Testis (tissue), 3 donors: ENCODE data around the gene AMBP. TPM values are rescaled to one million over a fixed set of nuclear protein-coding genes. Genes with fewer than 3 reads are reported as not detected.

Source experiments
- DNase-seq: peaks from one replicate; pipeline ENCODE4 v3.0.0-alpha.2; 2019
- H3K27ac ChIP-seq, 2 donors: fragments of 200-600 bp; sonication (generic); one replicate each; pipeline ENCODE4 v1.5.1; 2019
- H3K27me3 ChIP-seq: fragments of 200-600 bp; sonication (generic); one replicate; pipeline ENCODE4 v1.5.1; 2019
- H3K36me3 ChIP-seq: fragments of 200-600 bp; sonication (generic); one replicate; pipeline ENCODE4 v1.5.1; 2017; ENCODE audit warnings: low read depth; ENCODE audit errors: missing control alignments
- H3K4me1 ChIP-seq: fragments of 200-600 bp; sonication (generic); one replicate; pipeline ENCODE4 v1.5.1; 2019
- H3K4me3 ChIP-seq, 2 donors: fragments of 200-600 bp; sonication (generic); one replicate each; pipeline ENCODE4 v1.5.1; 2017 to 2019
- H3K9me3 ChIP-seq: fragments of 200-600 bp; sonication (generic); one replicate; pipeline ENCODE4 v1.5.1; 2017
- POLR2A ChIP-seq: fragments of 450-650 bp; IDR thresholded peaks from one replicate; pipeline ENCODE4 v1.6.1; 2017; ENCODE audit warnings: antibody characterized with exemption, mild to moderate bottlenecking, moderate library complexity
- WGBS, 2 donors: methylation state at CpG; one replicate each; pipeline ENCODE4 v1.1.5; 2018; 5-methylcytosine and 5-hydroxymethylcytosine counted together
- intact Hi-C: fragments of 100-400 bp; cut with DNase I; formaldehyde crosslinking; loops from one replicate; pipeline ENCODE4 v1.15.1; 2023; ENCODE audit warnings: low total_unique reads
- polyA plus RNA-seq: library from polyadenylated mRNA; stranded (reverse); fragments of 350-450 nt; fragmentation: Illumina TruSeq; extraction: RNeasy Lipid Tissue Mini Kit (QIAGEN cat#74804); gene quantifications from one replicate; pipeline ENCODE4 v1.2.3, GENCODE V29; 2014; ENCODE audit warnings: low read depth, low replicate concordance; ENCODE audit not compliant: insufficient read depth
- total RNA-seq, 2 donors: library from RNA; depleted of rRNA; stranded (reverse); fragments of >200 nt; gene quantifications; one replicate each; pipeline ENCODE4 v1.2.3, GENCODE V29; 2016
- TF ChIP-seq, protein P1 (sequence below), 3 experiments: fragments of 450-650 bp in 2 of 3; fragments of 200-600 bp in 1 of 3; sonication (generic) in 1 of 3; IDR thresholded peaks; one replicate each; pipeline ENCODE4 v1.5.1; 2016 to 2019; ENCODE audit warnings: antibody characterized with exemption in 3 of 3, mild to moderate bottlenecking in 2 of 3, moderate library complexity in 1 of 3

The AMBP gene
- total and polyA plus RNA-seq, 3 donors from 2014 or later, result 0.47 to 0.88 (median 0.68) TPM

DNA sequence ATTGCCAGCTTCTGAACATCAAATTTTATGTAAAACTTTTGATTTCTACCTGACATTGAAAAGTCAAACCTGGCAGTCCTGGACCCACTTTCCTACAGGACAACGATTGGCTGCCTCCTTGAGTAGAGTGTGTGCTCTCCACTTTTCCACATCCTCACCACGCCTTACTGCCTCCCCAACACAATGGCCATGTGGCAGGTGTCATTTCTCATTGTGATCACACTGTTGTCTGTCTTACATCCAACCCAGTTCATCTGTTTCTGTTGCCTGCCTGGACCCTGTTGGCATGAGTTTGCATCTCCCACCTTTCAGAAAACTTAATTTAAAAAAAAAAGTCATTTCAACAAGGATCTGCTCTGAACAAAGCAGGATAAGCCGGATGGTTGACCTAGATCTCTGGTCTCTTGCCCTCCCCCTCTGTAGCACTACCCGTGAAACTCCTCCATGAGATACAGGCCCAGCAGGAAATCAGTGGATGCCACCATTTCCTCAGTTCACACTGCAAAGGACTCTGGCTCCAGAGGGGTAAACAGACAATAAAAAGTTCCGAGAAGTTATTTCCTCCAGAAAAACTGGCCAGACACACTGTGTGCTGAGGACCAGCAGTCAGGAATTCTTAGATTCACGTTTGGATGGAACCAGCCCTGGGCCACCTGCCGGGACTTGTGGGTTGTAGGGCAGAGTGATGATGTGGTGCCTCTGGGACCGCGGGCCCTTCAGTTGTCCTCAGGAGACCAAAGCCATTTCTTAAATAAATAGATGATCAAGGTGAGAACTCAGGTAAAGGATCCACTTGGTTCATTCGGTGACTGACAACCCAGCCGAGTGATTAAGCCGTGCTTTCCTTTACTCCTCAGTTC lies 48.6 kb downstream of the AMBP start:
- 86 to 90% methylated on average over 12 of the region's 12 CpGs for WGBS, 2 donors
- Histone ChIP-seq H3K9me3 (no peaks in the 10 kb centered on the region), H3K27me3 (no peaks in the 10 kb centered on the region), H3K4me3 (no peak overlapping the region), H3K36me3 (no peaks in the 10 kb centered on the region), H3K27ac (no peak overlapping the region), H3K4me1 (no peaks in the 10 kb centered on the region)
- DNase-seq, result no peak
- intact Hi-C loops, result no loop called here
- no peak for TF ChIP-seq POLR2A
- TF ChIP-seq, protein P1, sequence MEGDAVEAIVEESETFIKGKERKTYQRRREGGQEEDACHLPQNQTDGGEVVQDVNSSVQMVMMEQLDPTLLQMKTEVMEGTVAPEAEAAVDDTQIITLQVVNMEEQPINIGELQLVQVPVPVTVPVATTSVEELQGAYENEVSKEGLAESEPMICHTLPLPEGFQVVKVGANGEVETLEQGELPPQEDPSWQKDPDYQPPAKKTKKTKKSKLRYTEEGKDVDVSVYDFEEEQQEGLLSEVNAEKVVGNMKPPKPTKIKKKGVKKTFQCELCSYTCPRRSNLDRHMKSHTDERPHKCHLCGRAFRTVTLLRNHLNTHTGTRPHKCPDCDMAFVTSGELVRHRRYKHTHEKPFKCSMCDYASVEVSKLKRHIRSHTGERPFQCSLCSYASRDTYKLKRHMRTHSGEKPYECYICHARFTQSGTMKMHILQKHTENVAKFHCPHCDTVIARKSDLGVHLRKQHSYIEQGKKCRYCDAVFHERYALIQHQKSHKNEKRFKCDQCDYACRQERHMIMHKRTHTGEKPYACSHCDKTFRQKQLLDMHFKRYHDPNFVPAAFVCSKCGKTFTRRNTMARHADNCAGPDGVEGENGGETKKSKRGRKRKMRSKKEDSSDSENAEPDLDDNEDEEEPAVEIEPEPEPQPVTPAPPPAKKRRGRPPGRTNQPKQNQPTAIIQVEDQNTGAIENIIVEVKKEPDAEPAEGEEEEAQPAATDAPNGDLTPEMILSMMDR (IDR thresholded peaks at IDR 0.05), result no peak

DNA sequence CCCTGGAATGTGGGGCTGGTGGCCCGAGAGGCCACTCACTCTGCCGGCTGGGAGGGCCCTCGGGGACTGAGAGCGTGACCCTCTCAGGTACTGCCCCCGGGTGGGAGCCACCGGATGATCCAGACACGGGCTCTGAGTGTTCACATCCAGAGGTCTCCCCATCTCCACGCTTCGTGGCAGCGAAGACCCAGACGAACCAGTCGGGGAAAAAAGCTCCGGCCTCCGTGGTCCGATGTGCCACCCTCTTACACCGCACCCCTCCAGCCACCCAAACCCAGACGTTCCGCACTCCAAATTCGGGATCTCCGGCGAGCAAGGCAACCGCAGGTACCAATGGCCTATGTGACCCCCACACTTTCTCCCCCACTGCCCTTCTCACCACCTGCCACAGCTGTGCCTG lies 49.5 kb downstream of the AMBP start:
- H3K27me3 ChIP-seq, result no peaks in the 10 kb centered on the region
- no peak for TF ChIP-seq POLR2A
- TF ChIP-seq, protein P1 (IDR thresholded peaks at IDR 0.05), result no peak
- H3K4me1 ChIP-seq, result no peaks in the 10 kb centered on the region
- 94 to 96% methylated on average over 15 to 22 of the region's 22 CpGs for WGBS, 2 donors
- DNase-seq, result no peak
- H3K27ac ChIP-seq, result no peak overlapping the region
- no peak overlapping the region for H3K4me3 ChIP-seq
- H3K36me3 ChIP-seq, result no peaks in the 10 kb centered on the region
- no peaks in the 10 kb centered on the region for H3K9me3 ChIP-seq
- intact Hi-C loops, result no loop called here

DNA sequence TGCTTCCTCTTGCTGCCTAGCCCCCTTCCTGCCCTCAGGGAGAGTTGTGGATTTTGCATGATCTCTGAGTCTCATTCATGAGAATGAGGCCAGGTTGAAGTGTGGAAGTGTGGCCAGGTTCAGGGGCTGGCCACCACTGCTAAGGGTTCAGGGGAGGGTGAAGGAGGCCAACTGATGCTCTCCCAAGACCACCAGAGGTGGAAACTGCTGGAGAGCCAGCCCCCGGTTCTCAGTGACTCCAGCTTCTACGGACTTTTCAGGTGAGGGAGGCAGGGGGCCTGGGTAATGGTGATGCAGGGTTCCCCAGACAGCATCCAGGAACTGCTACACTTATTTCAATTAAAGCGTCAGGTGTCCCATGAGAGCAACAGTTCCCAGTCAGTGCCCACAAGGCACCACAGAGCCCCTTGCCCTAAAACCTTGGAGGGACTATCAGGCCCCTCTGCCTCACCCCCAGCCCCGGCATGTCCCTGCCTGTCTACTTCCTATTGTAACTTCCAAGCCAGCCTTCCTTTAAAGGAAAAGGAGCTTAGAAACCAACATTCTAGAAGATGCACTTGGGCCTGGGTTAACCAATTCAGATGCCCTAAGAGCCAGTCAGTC lies 50.1 kb downstream of the AMBP start:
- WGBS, 2 donors, result 70 to 100% methylated on average over 2 to 4 of the region's 4 CpGs
- H3K36me3 ChIP-seq, result no peaks in the 10 kb centered on the region
- intact Hi-C loops, result no loop called here
- no peak overlapping the region for H3K27ac ChIP-seq
- H3K9me3 ChIP-seq, result no peaks in the 10 kb centered on the region
- no peak for DNase-seq
- no peaks in the 10 kb centered on the region for H3K4me1 ChIP-seq
- TF ChIP-seq POLR2A, result no peak
- H3K4me3 ChIP-seq, result no peak overlapping the region
- H3K27me3 ChIP-seq, result no peaks in the 10 kb centered on the region

DNA sequence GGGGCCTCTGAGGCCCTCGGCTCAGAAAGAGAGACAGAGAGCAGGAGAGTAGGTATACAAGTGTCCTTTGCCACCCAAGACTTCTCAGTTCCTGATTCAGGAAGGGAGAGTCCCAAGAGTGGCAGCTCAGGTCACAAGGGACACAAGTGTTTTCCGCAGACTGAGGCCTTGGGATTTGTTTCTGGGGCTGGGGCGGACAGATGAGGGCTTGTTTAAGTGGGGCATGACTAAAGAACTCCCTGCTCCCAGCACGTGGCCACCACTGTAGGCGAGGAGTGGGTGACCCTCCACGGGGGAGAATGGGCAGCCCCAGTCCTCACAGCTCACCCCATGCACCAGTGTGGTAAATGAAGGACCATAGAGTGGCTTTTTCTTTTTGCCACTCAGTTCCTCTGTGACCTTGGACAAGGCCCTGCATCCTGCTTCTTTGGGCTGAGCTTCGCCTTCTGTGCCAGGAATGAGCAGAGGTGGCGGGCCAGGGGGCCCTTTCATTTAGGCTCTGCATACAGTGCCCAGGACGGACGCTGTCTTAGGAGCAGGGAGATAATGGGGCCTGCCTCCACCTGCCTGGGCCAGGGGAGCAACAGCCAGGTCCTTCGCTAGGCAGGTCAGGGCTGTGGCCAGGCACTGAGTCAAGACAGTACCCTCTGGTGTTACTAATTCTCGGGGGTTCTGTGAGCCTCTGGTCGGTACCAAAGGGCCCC lies 50.8 kb downstream of the AMBP start:
- 86 to 94% methylated on average over 9 to 13 of the region's 13 CpGs for WGBS, 2 donors
- no peaks in the 10 kb centered on the region for H3K4me1 ChIP-seq
- intact Hi-C loops, result no loop called here
- no peaks in the 10 kb centered on the region for H3K9me3 ChIP-seq
- no peak for DNase-seq
- H3K4me3 ChIP-seq, result no peak overlapping the region
- no peak overlapping the region for H3K27ac ChIP-seq
- H3K27me3 ChIP-seq, result no peaks in the 10 kb centered on the region
- no peaks in the 10 kb centered on the region for H3K36me3 ChIP-seq
- TF ChIP-seq POLR2A, result no peak
- TF ChIP-seq, protein P1 (IDR thresholded peaks at IDR 0.05), result no peak

DNA sequence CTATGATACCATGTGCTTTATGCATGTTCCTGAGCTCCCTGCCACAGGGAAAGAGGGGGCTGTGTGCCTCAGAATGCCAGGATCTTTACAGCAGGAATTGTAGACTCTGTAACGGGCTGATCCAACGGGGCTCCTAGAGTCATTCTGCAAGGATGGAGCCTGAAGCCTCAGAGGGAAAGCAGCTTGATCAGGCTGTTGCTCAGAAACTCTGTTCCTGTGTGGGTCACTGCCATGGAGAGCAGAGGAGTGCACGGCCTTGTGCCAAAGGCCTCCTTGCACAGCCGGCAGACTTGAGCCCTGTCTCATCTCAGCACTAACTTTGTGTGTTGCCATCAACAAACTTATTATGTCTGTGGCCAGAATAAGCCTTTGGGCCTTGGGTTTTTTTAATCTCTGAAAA lies 51.8 kb downstream of the AMBP start:
- no peak for TF ChIP-seq POLR2A
- TF ChIP-seq, protein P1 (IDR thresholded peaks at IDR 0.05), result no peak
- Histone ChIP-seq H3K27me3 (no peaks in the 10 kb centered on the region), H3K4me3 (no peak overlapping the region), H3K27ac (no peak overlapping the region), H3K9me3 (no peaks in the 10 kb centered on the region), H3K4me1 (no peaks in the 10 kb centered on the region), H3K36me3 (no peaks in the 10 kb centered on the region)
- intact Hi-C loops, result no loop called here
- WGBS, 2 donors, result 82 to 94% methylated on average over 4 of the region's 4 CpGs
- no peak for DNase-seq
